HG03159 (cell line): ENCODE measurements around the gene SMAD7.
A peak's percentile ranks its signal among the peaks of the same experiment; 100 is the strongest.

ENCODE experiments used
- ATAC-seq: cut with Tn5 transposase; IDR thresholded peaks from one replicate; pipeline ENCODE4 v1.9.1; 2021; ENCODE audit warnings: mild to moderate bottlenecking, moderate library complexity; ENCODE audit not compliant: unreplicated experiment

The SMAD7 gene

DNA sequence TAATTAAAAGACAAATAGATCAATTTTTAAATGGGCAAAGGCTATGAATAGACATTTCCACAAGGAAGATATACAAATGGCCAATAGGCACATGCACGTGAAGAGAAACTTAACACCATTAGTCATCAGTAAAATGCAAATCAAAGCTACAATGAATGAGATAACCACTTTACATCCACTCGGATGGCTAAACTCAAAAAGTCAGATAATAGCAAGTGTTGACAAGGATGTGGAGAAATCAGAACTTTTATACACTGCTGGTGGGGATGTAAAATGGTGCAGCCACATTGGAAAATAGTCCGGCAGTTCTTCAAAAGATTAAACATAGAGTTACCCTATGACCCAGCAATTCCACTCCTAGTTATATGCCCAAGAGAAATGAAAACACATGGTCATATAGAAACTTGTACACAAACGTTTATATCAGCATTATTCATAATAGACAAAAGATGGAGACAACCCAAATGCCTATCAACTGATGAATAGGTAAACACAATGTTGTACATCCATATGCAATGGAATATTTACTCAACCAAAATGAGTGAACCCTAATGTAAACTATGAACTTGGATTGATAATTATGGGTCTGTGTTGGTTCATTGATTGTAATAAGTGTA, 51.1 kb downstream of the SMAD7 start:
- no peak for ATAC-seq

GRCh38 chr18:48898521-48898920, 52.2 kb downstream of the SMAD7 start:
- ATAC-seq = no peak

DNA sequence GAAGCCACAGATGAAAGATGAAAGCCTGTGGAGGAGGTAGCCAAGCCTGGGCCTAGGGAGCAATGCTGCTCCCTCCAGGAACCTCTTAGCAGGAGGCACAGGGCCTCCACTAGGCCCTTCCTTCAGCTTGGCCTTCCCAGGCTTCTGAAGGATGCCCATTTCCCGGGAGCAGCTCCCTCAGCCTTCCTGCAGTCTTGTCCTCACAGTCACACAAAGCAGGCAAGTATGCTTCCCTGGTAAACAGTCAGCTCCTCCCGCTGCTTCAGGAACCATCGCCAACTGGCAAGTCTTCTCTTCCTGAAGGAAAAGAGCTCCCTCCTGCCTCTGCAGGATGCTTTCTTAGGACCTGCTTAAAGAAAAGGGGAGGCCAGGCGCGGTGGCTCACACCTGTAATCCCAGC, 53.2 kb downstream of the SMAD7 start:
- ATAC-seq = no peak

DNA sequence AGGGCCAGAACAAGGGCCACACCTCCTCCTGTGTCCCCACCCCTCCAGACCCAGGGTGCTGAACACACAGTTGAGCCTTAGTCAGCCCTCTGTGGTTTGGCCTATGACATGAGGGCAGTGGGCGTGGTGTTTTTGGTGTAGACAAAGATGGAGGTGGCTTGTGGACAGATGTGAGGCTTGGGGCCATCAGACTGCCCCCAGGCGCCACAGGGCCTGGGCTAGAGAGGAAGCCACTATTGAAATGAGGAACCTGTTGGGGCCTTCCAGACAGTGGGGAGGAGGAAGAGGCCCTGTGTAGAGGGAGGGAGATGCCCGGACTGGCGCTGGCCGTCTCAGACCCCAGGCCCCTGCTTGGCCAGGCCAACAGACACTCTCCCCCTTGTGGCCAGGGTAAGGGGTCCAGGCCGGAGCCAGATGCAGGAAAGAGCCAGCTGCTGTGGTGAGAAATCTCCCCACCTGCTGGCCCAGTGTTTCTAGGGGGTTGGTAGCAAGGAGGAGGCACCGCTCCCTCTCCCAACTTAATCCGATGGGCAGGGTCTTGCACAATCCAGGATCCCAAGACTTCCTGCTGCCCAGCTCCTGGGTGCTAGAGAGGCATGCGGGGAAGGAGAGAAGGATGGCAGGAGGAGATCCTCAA, 53.8 kb downstream of the SMAD7 start:
- peak; percentile 66 for ATAC-seq

DNA sequence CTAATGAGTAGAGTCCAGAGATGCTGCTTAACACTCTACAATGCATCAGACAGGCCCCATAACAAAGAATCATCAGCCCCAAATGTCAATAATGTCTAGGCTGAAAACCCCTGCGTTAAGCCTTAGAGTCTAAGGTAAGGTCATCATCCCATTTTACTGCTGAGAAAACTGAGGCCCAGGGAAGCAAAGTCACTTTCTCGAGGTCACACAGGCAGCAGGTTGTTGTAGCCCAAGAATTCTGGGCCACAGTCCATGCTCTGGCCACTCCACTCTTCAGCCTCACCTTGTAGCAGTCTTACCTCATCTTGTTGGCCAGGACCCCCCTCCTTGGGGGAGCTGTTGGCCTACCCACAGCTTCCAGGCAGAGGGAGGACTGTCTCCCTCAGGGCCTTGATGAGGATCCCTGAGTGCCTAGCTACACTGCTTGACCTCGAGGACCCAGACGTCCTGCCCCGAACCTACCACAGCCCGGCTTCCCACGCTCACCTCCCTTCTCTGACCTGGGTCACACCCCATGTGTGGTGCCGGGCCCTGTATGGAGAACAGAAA, 54.4 kb downstream of the SMAD7 start:
- ATAC-seq = no peak

GRCh38 chr18:48894799-48895346, 55.9 kb downstream of the SMAD7 start:
- ATAC-seq = no peak

DNA sequence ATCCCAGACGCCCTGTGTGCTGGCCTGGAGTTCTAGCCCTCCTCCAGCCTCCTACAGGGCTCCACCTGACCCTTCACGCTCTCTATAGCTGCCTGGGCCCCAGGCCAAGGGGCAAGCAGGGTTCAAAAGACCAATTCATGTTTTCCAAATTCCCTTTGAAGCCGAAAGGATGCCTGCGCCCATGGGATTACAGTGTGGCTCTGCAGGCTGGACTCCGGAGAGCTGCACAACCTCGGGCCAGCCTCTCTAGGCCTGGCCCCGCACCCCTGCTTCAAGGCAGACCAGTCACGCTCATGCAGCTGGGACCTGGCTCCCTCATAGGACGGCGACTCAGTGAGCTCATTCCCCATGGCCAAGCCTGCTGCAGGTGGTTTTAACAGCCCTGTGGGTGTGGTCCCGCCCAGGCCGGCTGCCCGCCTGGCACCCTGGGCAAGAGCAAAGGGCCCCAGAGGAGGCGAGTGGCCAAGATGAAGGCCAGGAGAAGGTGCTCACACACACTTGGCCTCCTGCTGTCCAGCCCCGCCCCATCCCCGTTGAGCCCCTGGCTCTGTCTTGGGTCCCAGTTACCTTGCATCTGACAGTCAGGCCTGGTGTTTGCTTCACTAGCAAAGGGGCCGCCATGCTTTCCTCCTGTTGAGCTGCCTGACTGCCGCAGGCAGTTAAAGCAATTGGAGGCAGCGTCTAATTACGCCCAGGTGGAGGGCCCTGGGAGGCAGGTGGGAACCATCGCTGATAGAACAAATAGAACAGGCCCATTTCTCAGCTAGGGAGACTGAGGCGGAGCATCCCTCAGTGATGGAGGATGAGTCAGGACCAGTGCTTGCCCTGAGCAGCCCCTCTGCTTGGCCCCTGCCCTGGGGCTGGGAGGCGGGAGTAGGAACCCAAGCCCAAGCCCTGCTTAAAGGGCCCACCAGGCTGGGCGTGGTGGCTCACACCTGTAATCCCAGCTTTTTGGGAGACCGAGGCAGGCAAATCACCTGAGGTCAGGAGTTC, 56.9 kb downstream of the SMAD7 start:
- no peak for ATAC-seq

DNA sequence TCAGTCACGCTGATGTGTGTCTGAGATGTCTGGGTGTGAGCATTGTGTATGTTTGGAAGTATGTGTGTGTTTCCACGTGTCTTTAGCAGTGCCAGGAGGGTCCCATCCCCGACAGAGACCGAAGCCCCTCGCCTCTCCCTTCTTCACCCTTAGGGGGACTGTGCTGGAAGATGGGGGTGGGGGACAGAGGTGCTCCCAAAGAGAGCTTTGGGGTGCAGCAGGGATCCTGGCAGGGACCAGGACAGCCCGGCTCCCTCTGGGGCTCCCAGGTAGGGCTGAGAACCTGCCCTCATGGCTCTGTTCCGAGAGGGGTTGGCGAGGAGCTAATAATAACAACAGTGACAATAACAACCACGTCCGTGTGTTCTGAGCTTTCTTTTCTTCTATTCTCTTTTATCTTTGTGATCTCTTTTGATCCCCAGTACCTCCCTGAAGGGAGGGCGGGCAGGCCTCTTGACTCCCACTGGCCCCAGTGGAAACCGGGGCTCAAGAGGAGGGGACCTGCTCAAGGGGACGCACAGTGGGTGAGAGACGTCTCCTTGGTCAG, 57.6 kb downstream of the SMAD7 start:
- ATAC-seq = no peak

- ATAC-seq = no peak
Observed at GRCh38 chr18:48892146-48892855, 58.5 kb downstream of the SMAD7 start.

- no peak for ATAC-seq
Observed at GRCh38 chr18:48891721-48892120, 59.0 kb downstream of the SMAD7 start.

DNA sequence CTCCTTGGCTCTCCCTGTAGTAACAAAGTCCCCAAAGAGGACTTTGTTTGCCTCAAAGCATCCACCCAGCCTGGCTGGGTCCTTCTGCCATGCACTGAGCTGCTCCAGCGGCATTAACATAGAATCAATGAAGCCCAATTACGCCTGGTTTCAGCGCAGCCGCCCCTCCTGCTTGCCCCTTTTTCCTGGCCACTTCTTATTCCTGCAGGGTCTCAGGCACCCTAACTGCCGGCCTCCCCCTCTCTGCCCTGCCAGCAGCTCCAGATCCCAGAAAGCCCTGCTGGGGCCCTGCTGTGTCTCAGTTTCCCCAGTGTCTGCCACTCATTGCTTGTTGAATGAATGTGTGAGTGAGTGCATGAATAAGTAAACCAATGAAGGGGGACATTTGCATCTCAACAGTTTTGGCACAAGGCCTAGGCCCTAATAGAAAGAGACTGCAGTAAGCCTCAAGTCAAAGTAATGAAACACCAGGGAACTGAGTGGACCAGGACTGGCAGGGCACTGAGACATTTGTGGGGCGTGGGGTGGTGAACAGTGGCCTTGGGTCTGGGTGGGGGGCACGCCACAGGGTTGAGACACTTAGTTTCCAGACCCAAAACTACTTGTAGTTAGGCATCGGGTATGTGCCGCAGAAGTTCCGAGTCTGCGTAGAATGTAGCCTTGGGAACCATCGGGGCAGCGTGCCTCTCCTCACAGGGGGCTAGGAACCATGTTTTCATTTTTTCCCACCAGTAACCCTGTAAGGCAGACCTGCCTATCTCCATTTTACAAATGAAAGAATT, 60.6 kb downstream of the SMAD7 start:
- ATAC-seq = no peak

GRCh38 chr18:48889115-48889941, 61.4 kb downstream of the SMAD7 start:
- ATAC-seq = no peak

- ATAC-seq = no peak
Observed at GRCh38 chr18:48888773-48889080, 62.0 kb downstream of the SMAD7 start.

DNA sequence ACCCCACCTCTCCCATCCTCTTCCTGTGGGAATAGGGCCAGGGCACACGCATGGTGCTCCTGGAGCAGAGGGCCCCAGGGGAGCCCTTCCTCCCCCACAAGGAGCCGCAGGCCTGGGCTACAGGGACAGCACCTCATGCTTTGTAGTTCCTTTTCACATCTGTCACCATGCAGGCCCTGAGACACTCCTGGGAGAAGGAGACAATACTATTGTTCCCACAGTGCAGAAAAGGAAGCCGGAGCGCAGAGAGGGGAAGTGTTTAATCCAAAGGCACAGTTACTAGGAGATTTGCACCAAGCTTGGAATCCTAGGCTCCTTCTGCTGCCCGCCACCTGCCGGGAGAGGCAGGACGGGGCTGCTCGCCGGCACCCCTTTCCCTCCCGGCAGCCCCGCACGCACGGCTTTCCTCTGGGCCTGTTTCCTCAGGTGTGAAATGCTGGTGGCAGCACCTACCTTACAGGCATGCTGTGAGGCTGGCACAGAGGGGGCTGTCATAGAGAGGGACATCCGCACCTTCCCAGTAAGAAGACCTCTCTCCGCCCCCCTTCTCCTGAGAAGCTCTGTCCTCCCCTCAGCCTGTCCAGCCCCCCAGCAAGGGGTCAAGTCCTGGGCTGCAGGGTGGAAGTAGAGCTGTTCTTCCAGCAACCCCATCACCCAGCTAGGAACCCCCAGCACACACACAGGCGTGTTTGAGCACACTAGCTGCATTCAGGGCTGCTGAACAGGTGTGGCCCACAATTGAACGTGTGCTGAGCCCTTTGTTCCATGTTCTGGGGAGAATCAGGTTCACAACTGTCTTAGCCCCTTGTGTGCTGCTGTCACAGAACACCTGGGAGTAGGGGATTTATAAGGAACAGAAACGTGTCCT, 62.6 kb downstream of the SMAD7 start:
- ATAC-seq = no peak

GRCh38 chr18:48887294-48887904, 63.4 kb downstream of the SMAD7 start:
- ATAC-seq = no peak

DNA sequence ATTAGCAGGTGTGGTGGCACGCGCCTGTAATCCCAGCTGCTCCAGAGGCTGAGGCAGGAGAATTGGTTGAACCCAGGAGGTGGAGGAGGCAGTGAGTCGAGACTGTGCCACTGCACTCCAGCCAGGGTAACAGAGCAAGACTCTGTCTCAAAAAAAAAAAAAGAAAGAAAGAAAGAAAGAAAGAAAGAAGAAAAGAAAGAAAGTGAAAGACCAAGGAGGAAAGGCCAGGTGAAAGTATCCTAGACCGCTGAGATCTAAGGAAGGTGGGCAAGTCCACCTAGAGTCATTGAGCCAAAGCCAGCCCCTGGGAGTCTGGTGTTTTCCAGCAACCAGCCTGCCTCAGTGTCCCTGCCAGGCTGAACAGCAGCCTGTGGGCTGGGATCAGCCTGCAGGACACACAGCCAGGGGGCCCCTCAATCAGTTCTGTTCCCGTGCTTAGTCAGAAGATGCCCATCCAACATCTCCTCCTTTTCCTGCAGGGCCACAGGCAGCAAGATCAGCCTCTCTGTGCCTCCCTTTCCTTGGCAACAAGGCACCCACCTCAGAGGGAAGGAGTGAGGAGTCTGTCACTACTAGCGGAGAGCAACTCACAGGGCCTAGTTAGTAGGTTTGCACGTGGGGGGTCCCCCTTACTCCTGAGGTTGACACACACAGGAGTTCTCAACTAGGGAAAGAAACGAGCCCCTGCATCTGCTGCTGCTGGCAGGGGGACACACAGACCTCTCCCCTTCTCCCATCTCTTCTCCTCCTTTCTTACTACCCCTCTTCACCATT, 64.1 kb downstream of the SMAD7 start:
- ATAC-seq = no peak
